HG03442 (cell line): ENCODE results near the gene SNRNP200.

ENCODE experiments used
- ATAC-seq: cut with Tn5 transposase; IDR thresholded peaks from one replicate; pipeline ENCODE4 v1.9.1; 2021; ENCODE audit warnings: mild to moderate bottlenecking, moderate library complexity; ENCODE audit not compliant: unreplicated experiment

The SNRNP200 gene

DNA sequence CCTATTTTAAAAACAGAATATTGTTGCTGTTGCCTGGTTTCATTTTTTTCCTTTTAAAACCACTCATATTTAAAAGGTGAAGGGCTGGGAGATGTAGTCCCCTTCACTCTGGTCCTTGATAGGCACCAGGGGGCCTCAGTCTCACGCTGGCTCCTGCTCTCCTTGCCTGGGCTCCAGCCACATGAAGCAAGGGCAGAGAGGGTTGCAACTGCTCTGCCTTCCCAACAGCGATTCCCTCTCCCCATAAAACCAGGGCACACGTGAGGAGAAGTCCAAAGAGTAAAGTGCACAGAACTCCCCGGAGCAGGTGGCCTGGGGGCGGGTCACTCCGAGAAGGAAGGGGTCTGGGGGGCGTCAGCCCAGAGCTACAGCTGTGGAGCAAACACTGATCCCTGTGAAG, 52.3 kb downstream of the SNRNP200 start:
- no peak for ATAC-seq

DNA sequence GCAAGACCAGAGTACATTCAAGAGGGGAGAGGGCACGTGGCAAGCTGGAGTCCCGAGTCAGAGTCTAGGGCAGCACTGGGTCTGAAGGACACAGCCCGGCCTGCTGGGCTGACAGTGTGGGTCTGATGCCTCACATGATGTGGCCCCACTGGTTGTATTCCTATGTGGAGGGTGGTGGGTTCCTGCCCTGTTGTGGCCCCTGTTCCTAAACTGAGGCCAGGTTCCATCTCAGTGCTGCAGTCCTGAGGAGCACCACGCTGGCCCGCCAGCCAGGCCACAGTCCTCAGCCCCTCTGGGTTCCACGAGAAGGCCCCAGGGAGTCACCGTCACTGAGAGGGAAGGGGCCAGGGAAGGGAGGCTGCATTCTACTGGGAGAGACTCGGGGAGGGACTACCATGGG, 52.8 kb downstream of the SNRNP200 start:
- no peak for ATAC-seq

DNA sequence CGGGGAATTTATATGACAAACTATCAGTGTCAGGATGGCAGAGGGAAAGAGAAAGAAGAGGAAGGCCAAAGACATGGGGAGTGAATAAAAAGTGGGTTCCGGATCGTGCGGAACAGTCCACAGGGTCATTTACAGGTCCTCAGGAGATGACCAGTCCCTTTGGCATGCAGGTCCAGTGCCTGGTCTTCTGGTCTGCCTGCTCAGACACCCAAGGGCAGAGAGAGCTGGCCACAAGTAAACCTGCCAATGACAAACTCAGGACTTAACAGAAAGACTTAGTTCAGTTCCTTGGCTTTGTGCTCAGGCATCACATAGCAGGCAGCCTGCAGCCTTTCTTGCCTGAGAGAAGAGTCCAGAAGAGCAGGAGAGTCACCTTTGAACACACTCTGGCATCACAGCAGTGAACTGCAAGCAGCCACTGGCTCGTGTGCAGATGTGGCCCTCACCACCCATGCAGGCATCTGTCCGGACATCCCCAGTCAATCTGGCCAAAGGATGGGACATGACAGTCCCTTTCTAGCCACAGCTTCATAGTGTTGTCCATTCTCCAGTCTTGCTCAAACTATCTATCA, 53.5 kb downstream of the SNRNP200 start:
- ATAC-seq = no peak

DNA sequence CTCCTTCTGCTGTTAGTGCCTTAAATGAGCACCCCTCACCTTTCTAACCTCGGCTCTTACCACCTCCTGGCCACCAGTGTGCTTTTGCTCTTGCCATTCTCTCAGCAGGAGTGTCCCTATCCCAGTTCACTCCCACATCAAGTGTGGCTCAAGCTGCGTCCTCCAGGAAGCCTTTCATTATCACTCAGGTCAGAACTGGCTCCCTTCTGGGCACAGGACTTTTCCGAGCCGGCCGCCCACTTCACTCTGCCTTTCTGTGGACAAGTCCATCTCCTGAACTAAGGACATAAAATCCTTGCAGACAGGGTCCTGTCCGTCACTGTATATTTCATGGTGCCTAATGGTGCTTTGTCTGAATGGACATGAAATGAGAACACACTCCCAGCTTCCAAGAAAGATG, 55.2 kb downstream of the SNRNP200 start:
- ATAC-seq = no peak

DNA sequence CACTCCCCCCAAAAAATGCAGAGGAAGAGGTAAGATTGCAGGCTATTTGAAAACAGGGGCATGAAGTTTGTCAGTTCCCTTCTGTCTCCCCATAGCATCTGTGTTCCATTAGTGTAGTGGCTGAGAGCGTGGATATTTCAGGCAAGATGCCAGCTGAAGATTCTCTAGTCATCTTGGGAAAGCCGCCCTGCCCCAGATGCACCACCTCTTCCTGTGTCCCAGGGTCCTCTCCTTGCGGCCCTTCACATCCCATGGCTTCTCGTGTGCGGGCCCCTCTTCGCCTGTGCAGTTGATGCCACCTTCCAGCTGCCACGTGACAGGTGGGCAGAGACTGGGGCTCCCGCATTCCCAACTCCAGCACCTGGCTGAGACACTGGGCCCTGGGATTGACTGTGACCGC, 55.7 kb downstream of the SNRNP200 start:
- ATAC-seq = no peak

DNA sequence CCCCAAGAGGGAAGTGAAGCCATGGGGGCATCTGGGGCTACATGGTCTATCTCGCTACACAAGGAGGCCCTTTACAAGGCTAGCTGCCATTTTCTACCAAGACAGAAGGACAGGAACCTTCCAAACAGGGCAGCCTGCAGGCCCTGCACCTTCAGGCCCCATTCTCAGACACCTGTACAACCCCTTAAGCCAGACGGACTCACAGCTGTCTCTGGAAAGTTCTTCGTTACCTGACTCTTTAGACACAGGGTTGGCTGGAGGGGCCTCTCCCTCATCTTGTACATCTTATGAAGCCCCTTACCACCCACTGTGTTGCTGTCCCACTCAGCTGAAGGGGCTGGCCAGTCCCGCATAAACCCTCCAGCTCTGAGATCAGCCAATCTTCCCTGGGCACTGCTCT, 56.7 kb downstream of the SNRNP200 start:
- no peak for ATAC-seq

DNA sequence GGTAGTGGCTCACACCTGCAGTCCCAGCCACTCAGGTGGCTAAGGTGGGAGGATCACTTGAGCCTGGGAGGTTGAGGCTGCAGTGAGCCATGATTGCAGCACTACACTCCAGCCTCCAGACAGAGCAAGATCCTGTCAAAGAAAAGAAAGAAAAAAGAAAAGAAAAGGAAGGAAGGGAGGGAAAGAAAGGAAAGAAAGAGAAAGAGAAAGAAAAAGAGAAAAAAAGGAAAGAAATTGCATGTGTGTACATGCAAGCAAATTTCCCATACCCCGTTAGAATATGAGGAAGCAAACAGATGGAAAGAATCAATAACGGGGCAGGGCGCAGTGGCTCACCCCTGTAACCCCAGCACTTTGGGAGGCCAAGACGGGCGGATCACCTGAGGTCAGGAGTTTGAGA, 57.5 kb downstream of the SNRNP200 start:
- ATAC-seq = no peak

DNA sequence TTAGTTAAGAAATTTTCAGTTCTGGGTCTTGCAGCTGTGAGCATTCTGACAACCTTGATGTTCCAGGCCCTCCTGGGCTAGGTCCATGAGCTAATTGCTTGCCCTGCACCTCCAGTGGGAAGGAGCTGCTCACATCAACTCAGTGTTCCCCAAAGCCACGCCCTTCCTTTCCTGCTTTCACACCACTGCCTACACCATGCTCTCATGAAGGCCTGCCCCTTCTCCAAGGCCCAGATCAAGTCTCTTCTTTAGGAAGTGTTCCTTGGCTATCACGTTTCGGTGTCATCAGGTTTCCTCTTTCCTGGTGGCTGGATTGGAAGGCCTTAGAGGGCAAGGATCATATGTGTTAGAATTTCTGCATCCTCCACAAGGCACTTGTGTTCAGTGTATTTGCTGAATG, 58.3 kb downstream of the SNRNP200 start:
- ATAC-seq = no peak

DNA sequence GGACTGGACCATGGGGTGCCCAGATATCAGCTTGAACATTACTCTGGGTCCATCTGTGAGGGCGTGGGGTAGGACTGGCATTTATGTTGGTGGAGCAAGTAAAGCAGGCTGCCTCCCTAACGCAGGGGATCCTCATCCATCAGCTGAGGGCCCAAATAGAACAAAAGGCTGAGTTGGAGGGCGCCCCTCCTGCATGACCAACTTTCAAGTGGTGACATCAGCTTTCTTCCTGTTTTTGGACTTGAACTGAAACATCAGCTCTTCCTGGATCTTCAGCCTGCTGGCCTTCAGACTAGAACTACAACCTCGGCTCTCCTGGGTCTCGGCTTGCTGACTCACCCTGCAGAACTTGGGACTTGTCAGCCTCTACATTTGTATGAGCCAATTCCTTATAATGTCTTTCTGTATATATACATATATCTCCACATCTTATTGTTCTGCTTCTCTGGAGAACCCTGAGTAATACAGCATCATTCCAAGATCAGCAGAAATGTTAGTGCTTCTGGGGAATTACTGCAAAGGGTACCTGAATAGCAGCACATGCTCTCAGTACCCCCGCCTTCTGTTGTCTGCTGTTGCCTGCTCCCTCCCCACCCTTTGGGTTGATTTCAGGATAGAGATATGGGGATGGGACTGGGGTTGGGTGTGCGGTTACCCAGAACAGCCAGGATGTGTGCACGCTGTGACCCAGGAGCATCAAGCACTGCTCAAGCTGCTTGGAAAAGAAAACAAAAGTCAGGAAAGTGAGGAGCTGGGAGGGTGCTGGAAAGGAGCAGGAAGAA, 59.5 kb downstream of the SNRNP200 start:
- no peak for ATAC-seq

DNA sequence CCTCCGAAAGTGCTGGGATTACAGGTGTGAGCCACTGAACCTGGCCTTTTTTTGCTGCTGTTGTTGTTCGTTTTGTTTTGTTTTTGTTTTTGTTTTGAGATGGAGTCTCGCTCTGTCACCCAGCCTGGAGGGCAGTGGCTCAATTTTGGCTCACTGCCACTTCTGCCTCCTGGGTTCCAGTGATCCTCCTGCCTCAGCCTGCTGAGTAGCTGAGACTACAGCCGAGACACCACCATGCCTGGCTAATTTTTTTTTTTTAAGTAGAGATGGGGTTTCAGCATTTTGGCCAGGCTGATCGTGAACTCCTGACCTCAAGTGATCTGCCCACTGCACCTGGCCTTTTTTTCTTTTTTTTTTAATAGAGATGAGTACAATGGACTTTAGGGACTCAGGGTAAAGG, 61.5 kb downstream of the SNRNP200 start:
- no peak for ATAC-seq

DNA sequence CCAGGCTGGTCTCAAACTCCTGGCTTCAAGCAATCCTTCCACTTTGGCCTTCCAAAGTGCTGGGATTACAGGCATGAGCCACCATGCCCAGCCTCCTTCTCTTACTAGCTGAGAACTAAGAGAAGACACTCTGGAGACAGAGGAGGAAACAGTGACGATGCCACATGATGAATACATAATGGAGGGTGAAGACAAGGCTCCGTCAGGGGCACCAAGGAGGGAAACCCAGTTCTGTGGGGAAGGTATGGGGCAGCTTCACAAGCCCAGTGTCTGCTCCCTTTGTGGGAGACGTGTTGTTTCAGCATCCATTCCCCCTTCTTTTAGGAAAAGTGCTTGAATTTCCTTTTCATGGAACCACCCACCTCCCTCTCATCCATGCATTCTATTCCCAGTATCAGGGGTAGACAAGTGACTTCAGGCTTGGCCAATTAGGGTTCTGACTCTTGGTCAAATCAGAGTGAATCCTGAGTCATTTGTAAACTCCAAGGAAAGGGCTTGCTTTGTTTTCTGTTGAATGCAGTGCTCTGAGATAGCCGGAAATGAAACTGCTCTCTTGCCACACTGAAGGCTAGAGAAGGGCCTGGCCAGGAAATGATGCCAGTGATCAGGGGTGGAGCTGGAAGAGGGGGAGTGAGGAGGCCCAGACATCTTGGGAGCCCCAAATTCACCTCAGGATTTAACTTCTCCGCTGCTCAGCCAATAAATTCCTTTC, 63.3 kb downstream of the SNRNP200 start:
- ATAC-seq = peak; percentile 83

DNA sequence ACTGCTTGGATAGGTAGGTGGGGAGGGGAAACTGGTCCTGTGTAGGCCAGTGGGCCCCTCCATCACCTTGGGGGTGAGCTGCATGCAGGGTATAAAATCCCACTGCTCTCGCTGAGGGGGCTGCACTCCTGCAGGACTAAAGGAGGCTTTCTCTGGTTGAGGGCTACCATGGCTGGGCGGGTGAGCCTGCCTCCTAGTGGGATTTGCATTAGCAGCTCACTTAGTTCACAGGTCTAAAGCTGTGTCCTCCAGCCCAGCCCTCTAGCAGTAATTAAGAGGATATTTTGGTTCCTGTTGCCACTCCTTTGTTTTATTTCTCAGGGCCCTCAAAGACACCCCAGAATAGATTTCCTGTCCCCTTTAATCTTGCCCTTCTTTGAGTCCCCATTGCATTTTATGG, 64.1 kb downstream of the SNRNP200 start:
- ATAC-seq = no peak

DNA sequence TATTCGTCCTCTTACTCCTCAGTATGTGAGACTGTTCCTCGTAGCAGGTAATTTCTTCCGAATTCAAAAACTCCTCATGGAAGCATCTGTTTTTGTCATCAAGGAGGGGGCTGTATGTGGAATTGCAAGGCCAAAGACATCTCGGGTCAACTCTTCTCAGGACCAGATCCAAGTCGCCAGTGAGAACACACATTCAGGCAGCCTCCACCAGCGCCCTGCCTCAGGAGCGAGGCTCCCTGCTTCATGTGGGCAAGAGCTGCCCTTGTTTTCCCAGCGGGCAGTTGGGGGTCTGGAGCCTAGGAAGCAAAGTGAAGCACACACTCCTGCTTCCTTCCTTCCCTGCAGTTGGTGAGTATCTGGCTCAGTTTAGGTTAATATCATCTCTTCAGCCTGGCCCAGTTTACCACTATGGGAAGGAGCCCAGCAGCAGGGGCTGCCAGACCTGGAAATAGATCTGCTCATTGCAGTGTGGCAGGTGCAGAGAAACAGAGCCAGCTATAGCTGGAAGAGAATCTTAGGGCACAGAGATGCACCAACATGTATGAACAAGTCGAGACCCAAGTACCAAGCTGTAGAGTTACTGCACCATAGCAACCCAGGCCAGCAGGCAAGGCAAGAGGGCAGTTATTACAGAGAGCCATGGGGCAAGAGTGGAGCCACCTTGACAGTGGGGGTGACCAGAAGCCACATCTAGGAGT, 64.9 kb downstream of the SNRNP200 start:
- no peak for ATAC-seq

DNA sequence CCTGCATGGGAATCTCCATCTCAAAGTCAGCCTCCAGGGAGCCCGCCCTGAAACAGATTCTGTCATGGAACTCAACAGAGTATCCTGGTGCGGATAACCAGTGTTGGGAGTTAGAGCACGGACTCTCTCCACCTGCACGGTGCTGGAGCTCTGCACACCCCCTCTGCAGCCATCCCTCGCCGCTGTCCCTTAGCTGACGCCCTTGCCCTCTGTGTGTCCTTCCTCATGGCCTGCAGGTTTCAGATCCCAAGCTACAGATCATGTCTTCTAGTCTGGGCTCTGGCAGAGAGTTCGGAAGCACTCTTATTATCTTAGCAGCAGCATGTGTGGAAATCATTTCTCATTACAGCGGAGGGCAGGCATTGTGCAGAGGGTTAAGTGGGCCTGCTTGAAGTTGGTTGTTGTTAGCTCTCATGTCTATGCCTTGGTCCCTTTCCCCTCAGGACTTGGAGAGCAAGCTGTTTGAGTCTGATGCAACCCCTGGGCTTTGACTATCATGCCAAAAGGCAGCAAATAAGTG, 65.5 kb downstream of the SNRNP200 start:
- ATAC-seq = no peak

DNA sequence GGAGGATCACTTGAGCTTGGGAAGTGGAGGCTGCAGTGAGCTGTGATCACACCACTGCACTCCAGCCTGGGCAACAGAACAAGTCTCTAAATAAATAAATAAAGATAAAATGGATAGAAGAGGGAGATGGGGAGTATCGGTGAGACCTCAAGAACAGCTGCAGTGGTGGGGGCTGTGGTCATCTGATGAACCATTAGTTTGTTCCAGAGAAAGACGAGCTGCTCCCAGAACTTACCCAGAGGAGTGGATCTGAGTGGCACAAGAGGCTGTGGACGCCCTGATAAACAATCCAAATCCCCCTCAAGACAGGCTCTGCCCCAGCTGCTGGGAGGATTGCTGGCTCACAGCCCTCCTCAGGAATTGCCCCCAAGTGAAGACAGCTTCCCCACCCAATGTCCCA, 66.3 kb downstream of the SNRNP200 start:
- no peak for ATAC-seq

DNA sequence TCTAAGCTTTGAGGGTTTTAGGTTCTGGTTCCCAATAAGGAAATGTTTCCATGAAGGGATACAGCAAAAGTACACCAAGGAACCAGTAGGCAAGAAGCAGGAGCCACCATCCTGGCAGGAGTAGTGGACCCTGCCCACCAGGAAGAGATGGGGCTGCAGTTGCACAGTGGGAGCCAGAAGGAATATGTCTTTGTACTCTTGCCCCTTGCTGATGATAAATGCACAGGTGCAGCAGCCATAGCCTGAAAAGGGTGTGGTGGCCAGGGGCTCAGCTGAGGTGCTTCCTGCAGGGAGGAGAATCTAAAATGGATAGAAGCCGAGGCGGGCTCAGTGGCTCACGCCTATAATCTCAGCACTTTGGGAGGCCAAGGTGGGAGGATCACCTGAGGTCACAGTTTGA, 67.1 kb downstream of the SNRNP200 start:
- no peak for ATAC-seq

DNA sequence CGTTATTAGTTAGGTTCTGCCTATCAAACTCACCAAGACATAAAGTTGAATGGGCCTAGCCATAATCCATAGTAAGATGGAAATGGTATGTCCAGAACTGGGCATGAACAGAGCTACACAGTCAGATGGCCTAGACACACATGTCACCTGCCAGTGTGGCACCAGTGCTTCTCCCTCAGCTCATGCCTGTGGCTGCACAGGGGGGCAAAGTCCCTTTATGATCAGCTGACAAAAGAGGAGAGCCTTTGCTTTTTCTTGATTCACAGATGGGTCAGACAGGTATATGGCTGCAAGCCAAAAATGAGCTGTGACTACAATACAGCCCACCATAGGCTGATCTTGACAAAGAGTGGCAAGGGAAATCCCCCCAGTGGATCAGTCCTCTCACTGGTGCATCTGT, 68.5 kb downstream of the SNRNP200 start:
- ATAC-seq = no peak

DNA sequence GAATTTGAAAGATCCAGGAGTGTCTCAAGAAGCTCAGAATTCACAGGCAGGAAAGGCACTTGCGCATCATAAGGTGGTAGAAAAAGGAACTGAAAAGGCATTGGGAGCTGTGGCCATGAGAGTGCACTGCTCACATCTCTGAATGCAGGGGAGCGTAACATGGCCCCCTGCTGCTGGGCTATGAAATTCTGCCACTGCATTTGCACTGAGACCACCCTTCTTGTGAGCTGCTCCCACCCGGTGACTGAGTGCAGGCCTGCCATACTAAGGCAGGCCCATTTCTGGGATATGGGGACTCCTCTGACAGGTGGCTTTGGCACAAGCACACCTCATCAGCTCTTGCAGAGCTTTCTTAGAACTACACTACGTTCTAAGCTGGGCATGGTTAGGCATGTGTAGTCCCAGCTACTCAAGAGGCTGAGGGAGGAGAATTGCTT, 71.4 kb downstream of the SNRNP200 start:
- ATAC-seq = peak; percentile 81

DNA sequence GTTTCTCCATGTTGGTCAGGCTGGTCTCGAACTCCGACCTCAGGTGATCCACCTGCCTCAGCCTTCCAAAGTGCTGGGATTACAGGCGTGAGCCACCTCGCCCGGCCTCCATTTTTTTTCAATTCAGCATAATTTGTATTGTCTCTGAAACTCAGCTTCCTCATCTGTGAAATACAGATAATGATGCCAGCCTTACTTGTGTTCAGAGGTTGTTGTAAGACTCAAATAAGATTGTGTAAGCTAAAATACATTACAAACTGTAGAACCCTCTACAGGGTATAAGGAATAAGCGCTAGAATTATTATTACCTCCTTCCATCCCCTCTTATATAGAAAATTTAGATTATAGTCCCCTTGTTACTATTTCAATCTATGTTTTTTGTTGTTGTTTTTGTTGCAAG, 71.9 kb downstream of the SNRNP200 start:
- ATAC-seq = no peak

DNA sequence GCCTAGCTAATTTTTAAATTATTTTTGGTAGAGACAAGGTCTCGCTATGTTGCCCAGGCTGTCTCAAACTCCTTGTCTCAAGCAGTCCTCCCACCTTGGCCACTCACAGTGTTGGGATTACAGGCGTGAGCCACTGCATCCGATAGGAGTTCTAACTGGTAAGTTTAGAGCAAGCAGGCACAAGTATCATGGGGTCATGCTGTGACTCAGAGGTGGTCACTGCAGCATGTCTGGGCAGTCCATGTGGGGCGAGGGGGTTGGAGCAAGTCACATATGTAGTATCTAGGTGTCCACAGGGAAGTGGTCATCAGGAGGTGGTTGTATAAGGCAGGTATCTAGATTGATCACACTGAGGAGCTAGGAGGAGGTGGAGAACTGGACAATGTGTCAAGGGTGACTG, 74.0 kb downstream of the SNRNP200 start:
- no peak for ATAC-seq

DNA sequence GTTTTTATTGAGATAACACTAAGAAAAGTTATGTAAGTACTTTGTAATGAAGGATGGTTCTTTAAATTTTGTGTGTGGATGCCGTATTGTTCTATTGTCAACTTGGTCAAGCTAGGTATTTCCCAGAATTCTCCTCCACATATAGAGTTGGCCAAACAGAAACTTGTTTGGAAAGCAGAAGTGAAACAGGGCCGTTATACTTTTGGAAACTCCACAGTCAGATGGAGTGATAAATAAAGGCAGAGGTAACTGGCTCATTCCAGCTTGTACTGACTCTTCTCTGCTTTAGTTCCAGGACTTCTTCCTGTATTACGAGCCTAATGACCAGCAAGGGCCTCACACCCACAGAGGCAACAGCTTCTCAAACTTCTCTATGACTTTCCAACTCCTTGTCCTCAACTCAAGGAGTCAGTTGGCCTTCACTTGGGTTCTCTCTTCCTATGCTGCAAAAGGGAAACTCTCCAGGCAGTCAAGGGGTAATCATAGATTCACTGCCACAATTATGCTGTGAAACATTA, 80.3 kb downstream of the SNRNP200 start:
- ATAC-seq = peak; percentile 83
